SH-SY5Y (cell line): ENCODE data around the gene ATE1.

Experiments used
- GATA2 ChIP-seq: IDR thresholded peaks from 2 replicates; pipeline ENCODE4 v1.6.1; 2011; ENCODE audit warnings: mild to moderate bottlenecking, low read depth, low read length
- GATA3 ChIP-seq: IDR thresholded peaks from 2 replicates; pipeline ENCODE4 v1.6.1; 2011; ENCODE audit warnings: low read depth, mild to moderate bottlenecking, low read length, moderate library complexity

- TF ChIP-seq GATA2 = no peak
- no peak for TF ChIP-seq GATA3
Measured at GRCh38 chr10:121841862-121842261, 86.0 kb downstream of the ATE1 start.
